ENCODE results near the gene KCTD20. TPM values are rescaled to one million over a fixed set of nuclear protein-coding genes. Genes with fewer than 3 reads are reported as not detected.
"Not testable (repeated sequence)": the region's sequence is repeated elsewhere in the genome, so short reads cannot be mapped to it uniquely, and the experiment has no call there.

The KCTD20 gene
- 10 to 100 TPM; 35.9 to 59.5 (median 50.6) TPM for polyA plus RNA-seq (ENCODE audit: insufficient read length in 10 of 10)
- long read RNA-seq, donor 1, full-length matches to known transcripts = 7 of 7 reads
- long read RNA-seq, donor 1, partial matches to known transcripts = 0 of 7 reads
- long read RNA-seq, donor 1, other reads (novel, unspliced or antisense) = 0 of 7 reads
- long read RNA-seq, donor 2, full-length matches to known transcripts = 9 of 9 reads
- long read RNA-seq, donor 2, partial matches to known transcripts = 0 of 9 reads
- long read RNA-seq, donor 2, other reads (novel, unspliced or antisense) = 0 of 9 reads
- long read RNA-seq, donor 3 = 0 reads
- long read RNA-seq, donor 4, full-length matches to known transcripts = 6 of 6 reads
- long read RNA-seq, donor 4, partial matches to known transcripts = 0 of 6 reads
- long read RNA-seq, donor 4, other reads (novel, unspliced or antisense) = 0 of 6 reads
- long read RNA-seq, donor 5, full-length matches to known transcripts = 10 of 10 reads
- long read RNA-seq, donor 5, partial matches to known transcripts = 0 of 10 reads
- long read RNA-seq, donor 5, other reads (novel, unspliced or antisense) = 0 of 10 reads
- long read RNA-seq, donor 6, full-length matches to known transcripts = 14 of 19 reads
- long read RNA-seq, donor 6, partial matches to known transcripts = 5 of 19 reads
- long read RNA-seq, donor 6, other reads (novel, unspliced or antisense) = 0 of 19 reads
- long read RNA-seq, donor 7, full-length matches to known transcripts = 9 of 9 reads
- long read RNA-seq, donor 7, partial matches to known transcripts = 0 of 9 reads
- long read RNA-seq, donor 7, other reads (novel, unspliced or antisense) = 0 of 9 reads
- long read RNA-seq, donor 8, full-length matches to known transcripts = 10 of 10 reads
- long read RNA-seq, donor 8, partial matches to known transcripts = 0 of 10 reads
- long read RNA-seq, donor 8, other reads (novel, unspliced or antisense) = 0 of 10 reads
- long read RNA-seq, donor 9, full-length matches to known transcripts = 3 of 3 reads
- long read RNA-seq, donor 9, partial matches to known transcripts = 0 of 3 reads
- long read RNA-seq, donor 9, other reads (novel, unspliced or antisense) = 0 of 3 reads

DNA sequence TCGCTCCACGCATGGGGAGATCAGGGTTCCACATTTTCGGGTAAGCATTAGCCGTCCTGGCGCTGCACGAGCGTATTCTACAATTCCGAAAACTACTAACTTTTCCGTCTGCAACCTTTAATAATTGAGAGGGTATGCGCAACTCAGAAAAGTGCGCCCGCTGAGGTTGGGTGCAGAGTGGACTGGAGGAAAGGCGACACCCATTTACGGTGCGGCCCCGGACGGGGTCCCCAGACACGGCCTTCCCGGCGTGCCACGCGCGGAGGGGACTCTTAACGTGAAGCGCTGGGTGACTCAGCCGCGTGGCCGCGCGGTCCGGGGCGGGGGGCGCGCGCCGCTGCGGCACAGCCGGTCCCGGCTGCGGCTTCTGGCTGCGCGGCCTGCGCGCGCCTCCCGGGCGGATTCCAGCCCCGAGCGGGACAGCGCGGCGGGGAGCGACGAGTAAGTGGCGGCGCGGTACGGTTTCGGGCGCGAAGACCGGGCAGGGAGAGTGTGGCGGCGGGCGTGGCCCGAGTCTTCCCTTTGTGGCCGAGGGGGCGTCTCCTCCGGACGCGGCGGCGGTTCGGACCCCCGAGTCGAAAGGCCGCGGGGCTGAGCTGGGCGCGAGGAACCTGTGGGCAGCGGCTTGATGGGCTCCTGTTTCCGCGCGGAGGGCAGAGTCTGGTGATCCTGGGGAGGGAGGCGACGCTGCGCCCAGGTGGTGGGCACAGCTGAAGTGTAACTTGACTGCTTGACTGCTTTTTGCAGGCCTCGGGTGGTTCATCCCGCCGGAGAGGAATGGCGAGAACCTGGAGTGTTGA is at the start of gene KCTD20, which contains the start of gene PXT1:
TSS of gene KCTD20 (plus strand) at position 330 of the 800 bp plus-strand sequence. CDS start 27,098 bp downstream, outside the sequence.
TSS of gene PXT1 (minus strand) at position 184 of the 800 bp plus-strand sequence. CDS start 16,772 bp downstream, outside the sequence.
- peak; percentile 89 to 96 (median 93) for DNase-seq

- no peak for DNase-seq
Measured at GRCh38 chr6:36399970-36400369, 42.8 kb upstream of the KCTD20 start.

GRCh38 chr6:36402481-36402880 is 40.3 kb upstream of the KCTD20 start:
- no peak for DNase-seq

GRCh38 chr6:36404164-36404563 is 38.6 kb upstream of the KCTD20 start:
- no peak for DNase-seq

DNA sequence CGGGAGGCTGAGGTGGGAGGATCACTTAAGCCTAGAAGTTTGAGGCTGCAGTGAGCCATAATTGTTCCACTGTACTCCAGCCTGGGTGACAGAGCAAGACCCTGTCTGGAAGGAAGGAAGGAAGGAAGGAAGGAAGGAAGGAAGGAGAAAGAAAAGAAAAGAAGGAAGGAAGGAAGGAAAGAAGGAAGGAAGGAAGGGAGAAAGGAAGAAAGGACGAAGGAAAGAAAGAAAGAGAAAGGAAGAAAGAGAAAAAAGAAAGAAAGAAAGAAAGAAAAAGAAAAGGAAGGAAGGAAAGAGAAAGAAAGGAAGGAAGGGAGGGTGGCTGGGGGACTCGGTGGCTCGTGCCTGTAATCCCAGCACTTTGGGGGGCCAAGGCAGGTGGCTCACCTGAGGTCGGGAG is 33.1 kb upstream of the KCTD20 start:
- DNase-seq = not testable (repeated sequence)

- DNase-seq = no peak
Measured at GRCh38 chr6:36413489-36414480, 29.0 kb upstream of the KCTD20 start.

DNA sequence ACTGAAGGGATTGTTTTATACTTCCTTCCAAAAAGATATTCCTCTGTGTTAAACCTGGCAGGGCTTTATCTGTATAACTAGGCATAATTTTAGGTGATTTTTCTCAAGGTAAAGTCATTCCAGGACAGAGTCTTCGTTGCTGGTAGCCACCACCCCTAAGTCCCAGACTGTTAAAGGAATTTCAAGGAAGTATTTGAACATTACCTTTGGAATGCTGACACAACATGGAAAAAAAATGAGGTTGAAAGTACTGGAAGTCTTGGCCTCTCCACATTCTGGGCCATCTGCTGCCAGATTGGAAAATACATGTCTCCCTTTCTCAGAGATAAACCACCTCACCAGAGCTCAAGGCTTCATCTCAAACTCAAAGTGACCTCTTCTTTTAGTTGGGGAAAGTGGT is 28.3 kb upstream of the KCTD20 start:
- peak in 1 of 3 donors; percentile 15 for DNase-seq

GRCh38 chr6:36418558-36418957 is 24.2 kb upstream of the KCTD20 start:
- no peak for DNase-seq

GRCh38 chr6:36419310-36419709 is 23.5 kb upstream of the KCTD20 start:
- DNase-seq = no peak

DNA sequence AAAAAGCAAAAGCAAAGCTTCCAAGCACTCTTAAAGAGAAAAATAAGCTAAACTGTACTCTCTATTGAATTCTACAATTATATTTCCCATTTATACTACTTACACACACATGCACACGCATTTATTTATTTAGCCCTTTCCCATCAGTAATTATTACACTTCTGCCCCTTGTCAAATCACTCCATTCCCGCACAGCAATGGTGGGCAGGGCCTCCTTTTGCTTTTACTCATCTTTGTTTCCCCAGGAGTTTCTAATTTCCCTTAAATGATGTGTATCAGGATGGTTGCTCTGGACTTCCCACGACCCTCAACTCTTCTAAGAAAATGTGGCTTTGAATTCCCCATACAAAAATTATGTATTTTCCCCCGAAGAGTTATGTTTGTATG is 20.1 kb upstream of the KCTD20 start:
- no peak for DNase-seq

GRCh38 chr6:36423101-36423824 is 19.5 kb upstream of the KCTD20 start:
- DNase-seq = peak; percentile 98 to 99 (median 99)

DNA sequence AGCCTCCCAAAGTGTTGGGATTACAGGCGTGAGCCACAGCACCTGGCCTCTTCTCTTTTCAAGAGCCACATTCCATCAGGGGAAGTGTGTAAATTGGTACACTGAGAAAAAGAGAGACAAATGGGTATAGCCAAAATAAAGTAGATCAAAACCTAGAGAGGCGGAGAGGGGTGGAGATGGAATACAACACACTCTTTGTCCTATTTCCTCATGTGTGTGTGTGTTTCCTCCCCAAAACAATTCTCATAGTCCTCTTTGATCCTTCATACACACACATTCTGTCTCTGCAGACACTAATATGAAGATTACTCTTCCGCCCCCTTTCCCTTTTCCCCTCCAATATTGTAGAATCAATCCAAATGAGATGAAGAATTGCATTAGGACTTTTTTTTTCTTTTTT is 16.2 kb upstream of the KCTD20 start:
- no peak for DNase-seq

- DNase-seq = no peak
Measured at GRCh38 chr6:36428911-36429310, 13.9 kb upstream of the KCTD20 start.

DNA sequence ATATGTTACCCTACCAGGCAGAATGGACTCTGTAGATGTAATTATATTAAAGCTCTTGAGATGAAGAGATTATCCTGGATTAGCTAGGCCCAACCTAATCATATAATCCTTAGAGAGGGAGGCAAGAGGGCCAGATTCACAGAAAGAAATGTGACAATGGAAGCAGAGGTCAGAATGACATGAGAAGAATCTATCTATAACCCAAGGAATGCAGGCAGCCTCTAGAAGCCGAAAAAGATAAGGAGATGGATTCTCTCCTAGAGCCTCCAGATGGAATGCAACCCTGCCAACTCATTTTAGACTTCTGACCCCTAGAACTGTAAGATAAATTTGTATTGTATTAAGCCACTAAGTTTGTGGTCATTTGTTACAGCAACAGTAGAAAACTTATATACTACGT is 12.4 kb upstream of the KCTD20 start:
- no peak for DNase-seq

DNA sequence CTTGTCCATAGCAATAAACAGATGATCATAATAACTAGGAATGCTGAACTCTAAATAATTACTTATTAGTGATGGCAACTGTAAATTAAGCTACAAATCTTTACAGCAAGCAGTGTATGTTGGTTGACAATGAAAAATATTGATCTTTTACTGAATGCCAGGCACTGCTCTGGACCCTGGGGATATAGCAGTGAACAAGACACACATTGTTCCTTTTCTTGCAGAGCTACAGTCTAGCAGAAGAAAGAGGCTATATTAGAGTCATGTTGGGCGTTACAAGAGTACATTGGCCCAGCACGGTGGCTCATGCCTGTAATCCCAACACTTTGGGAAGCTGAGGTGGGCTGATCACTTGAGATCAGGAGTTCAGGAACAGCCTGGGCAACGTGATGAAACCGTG is 11.6 kb upstream of the KCTD20 start:
- no peak for DNase-seq

DNA sequence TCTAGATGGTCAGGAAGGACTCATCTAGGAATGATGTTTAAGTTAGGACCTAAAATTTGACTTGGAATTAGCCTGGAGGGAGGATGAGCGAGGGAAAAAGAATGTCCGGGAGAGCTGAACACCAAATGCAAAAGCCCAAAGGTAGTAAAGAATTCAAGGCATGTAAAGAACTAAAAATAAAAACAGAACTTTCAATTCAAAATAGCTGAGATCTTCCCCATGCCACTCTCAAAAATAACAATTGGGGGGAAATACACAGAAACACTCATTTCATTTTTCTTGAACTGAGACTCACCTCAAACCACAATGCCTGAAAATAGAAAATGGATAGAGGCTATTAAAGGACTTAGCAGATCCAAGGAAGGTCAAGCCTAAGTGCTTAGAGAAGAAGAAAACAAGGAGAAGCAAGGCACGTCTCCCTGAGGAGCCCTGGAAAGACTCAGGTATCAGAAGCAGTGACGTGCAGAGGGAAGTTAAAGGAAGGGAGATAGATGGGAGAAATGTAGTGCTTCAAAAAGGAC is 10.6 kb upstream of the KCTD20 start:
- peak in 1 of 3 donors; percentile 70 for DNase-seq

- DNase-seq = peak in 1 of 3 donors; percentile 62
Measured at GRCh38 chr6:36436466-36436865, 6.3 kb upstream of the KCTD20 start.

- DNase-seq = peak; percentile 82 to 96 (median 91)
Measured at GRCh38 chr6:36441307-36441894, 1.4 kb upstream of the KCTD20 start.

Measured in muscle of back (tissue), 13 donors.